Breast epithelium (tissue), 4 donors: Measurements from ENCODE around the gene CINP. TPM values are rescaled to one million over a fixed set of nuclear protein-coding genes. Genes with fewer than 3 reads are reported as not detected.
A peak's percentile ranks its signal among the peaks of the same experiment; 100 is the strongest.
"Not testable (repeated sequence)": the region's sequence is repeated elsewhere in the genome, so short reads cannot be mapped to it uniquely, and the experiment has no call there.

ENCODE experiments used
- DNase-seq, 2 donors: peaks; one replicate each; pipeline ENCODE4 v3.0.0-alpha.2; 2019; ENCODE audit warnings: low spot score in 2 of 2
- H3K27ac ChIP-seq, 2 donors: fragments of 200-600 bp; sonication (generic) in 1 of 2; one replicate each; pipeline ENCODE4 v1.5.1; 2016 to 2019; ENCODE audit warnings: mild to moderate bottlenecking in 1 of 2
- H3K27me3 ChIP-seq, 2 donors: fragments of 200-600 bp; sonication (generic) in 1 of 2; one replicate each; pipeline versions ENCODE4 v1.5.1 to v1.6.0; 2017 to 2019; ENCODE audit warnings: control low read depth in 1 of 2, mild to moderate bottlenecking in 1 of 2
- H3K36me3 ChIP-seq: fragments of 200-600 bp; one replicate; pipeline ENCODE4 v1.5.1; 2019
- H3K4me1 ChIP-seq, 2 donors: fragments of 200-600 bp; sonication (generic); one replicate each; pipeline ENCODE4 v1.5.1; 2016 to 2019; ENCODE audit warnings: control low read depth in 1 of 2
- H3K4me3 ChIP-seq, 3 donors: fragments of 200-600 bp; sonication (generic); 1 replicate in 2 of 3; 2 replicates in 1 of 3; pipeline ENCODE4 v1.5.1; 2016 to 2019; ENCODE audit warnings: mild to moderate bottlenecking in 3 of 3, moderate library complexity in 2 of 3
- H3K9me3 ChIP-seq, 2 donors: fragments of 200-600 bp; sonication (generic) in 1 of 2; one replicate each; pipeline ENCODE4 v1.5.1; 2016 to 2019; ENCODE audit warnings: control low read depth in 1 of 2
- CTCF ChIP-seq, 3 donors: fragments of 450-650 bp; IDR thresholded peaks; one replicate each; pipeline ENCODE4 v1.5.1; 2016 to 2017; ENCODE audit warnings: antibody characterized with exemption in 3 of 3, mild to moderate bottlenecking in 3 of 3, moderate library complexity in 3 of 3
- POLR2A ChIP-seq: fragments of 450-650 bp; IDR thresholded peaks from one replicate; pipeline ENCODE4 v1.6.1; 2016; ENCODE audit warnings: antibody characterized with exemption, mild to moderate bottlenecking, moderate library complexity
- POLR2AphosphoS5 ChIP-seq, 3 donors: sonication (generic); formaldehyde crosslinking; IDR thresholded peaks; one replicate each; pipeline ENCODE4 v1.6.1; 2017; ENCODE audit warnings: antibody characterized with exemption in 3 of 3
- intact Hi-C: fragments of 100-400 bp; cut with DNase I; formaldehyde crosslinking; loops from one replicate; pipeline ENCODE4 v1.15.1; 2023; ENCODE audit warnings: low total_unique reads
- total RNA-seq, 3 donors: library from RNA; depleted of rRNA; stranded (reverse); fragments of >200 nt; gene quantifications; one replicate each; pipeline ENCODE4 v1.1.0, GENCODE V29; 2016

CINP gene
- total RNA-seq, 3 donors from 2014 or later, result 28.8 to 34.7 (median 33.4) TPM

DNA sequence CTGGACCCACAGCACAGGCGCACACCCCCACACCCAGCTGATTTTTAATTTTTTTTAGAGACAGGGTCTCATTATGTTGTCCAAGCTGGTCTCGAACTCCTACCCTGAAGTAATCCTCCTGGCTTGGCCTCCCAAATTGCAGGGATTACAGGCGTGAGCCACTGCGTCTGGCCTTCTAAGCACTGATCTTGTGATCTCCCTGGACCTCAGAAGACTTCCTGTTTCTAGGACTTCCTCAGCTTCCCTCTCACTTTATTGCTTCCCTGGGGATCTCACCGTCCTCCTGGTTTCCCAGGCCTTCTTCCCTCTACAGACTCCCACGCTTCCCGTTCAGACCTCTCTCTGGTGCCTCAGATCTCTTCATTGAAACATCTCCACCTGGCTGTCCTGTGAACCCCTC, 29.3 kb downstream of the CINP start:
- Histone ChIP-seq H3K4me3 (no peak overlapping the region), H3K9me3 (no peaks in the 10 kb centered on the region), H3K27ac (no peak overlapping the region), H3K27me3 (no peaks in the 10 kb centered on the region), H3K4me1 (no peaks in the 10 kb centered on the region), H3K36me3 (no peaks in the 10 kb centered on the region)
- intact Hi-C loops, result no loop called here
- no peak for TF ChIP-seq CTCF (IDR thresholded peaks at IDR 0.05)
- TF ChIP-seq POLR2AphosphoS5 (IDR thresholded peaks at IDR 0.05), result no peak
- no peak for TF ChIP-seq POLR2A
- DNase-seq, result no peak

DNA sequence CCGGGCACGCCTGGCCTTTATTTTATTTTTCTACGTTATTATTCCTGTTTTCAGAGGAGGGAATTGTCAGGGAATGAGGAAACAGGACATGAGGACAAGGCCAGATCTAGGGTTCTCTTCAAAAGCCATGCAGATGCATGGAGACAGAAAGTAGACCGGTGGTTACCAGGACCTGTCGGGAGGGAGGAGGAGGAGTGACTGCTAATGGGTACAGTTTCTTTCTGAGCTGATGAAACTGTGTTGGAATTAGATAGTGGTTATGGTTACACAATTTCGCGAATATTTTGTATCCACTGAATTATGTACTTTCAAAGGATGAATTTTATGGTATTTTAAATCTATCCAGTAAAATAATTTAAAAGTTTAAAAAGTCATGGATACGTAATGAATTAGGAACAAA, 31.9 kb downstream of the CINP start:
- no peak for DNase-seq
- H3K27ac ChIP-seq, result no peak overlapping the region
- no peak overlapping the region for H3K4me3 ChIP-seq
- no peaks in the 10 kb centered on the region for H3K9me3 ChIP-seq
- H3K4me1 ChIP-seq, result no peaks in the 10 kb centered on the region
- intact Hi-C loops, result no loop called here
- no peaks in the 10 kb centered on the region for H3K27me3 ChIP-seq
- TF ChIP-seq POLR2AphosphoS5 (IDR thresholded peaks at IDR 0.05) (no peak), POLR2A (no peak), CTCF (IDR thresholded peaks at IDR 0.05) (no peak)
- no peaks in the 10 kb centered on the region for H3K36me3 ChIP-seq

DNA sequence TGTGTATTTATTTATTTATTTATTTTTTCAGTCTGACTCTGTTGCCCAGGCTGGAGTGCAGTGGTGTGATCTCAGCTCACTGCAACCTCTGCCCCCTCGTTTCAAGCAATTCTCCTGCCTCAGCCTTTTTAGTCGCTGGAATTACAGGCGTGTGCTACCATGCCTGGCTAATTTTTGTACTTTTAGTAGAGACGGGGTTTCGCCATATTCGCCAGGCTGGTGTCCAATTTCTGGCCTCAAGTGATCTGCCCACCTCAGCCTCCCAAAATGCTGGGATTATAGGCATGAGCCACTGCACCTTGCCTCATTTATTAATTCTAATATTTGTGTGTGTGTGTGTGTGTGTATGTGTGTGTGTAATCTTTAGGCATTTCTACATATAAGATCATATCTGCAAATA, 33.3 kb downstream of the CINP start:
- H3K4me1 ChIP-seq, H3K9me3 ChIP-seq, intact Hi-C loops, DNase-seq, H3K27ac ChIP-seq, H3K27me3 ChIP-seq, H3K4me3 ChIP-seq, H3K36me3 ChIP-seq: not testable (repeated sequence)

DNA sequence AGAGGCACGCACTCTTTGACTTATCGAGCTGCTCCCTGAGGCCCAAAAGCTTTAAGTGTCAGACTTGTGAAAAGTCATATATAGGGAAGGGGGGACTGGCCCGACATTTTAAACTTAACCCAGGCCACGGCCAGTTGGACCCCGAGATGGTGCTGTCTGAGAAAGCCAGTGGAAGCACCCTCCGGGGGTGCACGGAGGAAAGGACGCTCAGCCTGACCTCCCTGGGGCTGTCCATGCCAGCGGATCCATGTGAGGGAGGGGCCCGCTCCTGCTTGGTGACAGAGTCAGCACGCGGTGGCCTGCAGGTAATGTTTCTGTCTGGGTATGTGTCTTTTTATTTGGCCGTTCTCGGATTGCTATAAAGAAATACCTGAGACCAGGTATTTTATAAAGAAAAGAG, 36.1 kb downstream of the CINP start:
- Histone ChIP-seq H3K4me3 (no peak overlapping the region), H3K4me1 (peaks cover 0 to 3% of the 10 kb centered on the region in 2 donors), H3K27ac (no peak overlapping the region), H3K27me3 (no peaks in the 10 kb centered on the region), H3K36me3 (no peaks in the 10 kb centered on the region), H3K9me3 (no peaks in the 10 kb centered on the region)
- intact Hi-C loops, result no loop called here
- no peak for DNase-seq
- TF ChIP-seq POLR2AphosphoS5 (IDR thresholded peaks at IDR 0.05) (no peak), CTCF (IDR thresholded peaks at IDR 0.05) (no peak), POLR2A (no peak)

- no peak for TF ChIP-seq CTCF (IDR thresholded peaks at IDR 0.05)
- no peak for TF ChIP-seq POLR2A
- no peak for TF ChIP-seq POLR2AphosphoS5 (IDR thresholded peaks at IDR 0.05)
- H3K36me3 ChIP-seq, result no peaks in the 10 kb centered on the region
- H3K4me3 ChIP-seq, result no peak overlapping the region
- no peaks in the 10 kb centered on the region for H3K9me3 ChIP-seq
- no peak overlapping the region for H3K27ac ChIP-seq
- DNase-seq, result no peak
- H3K4me1 ChIP-seq, result peaks cover 1 to 3% of the 10 kb centered on the region in 2 donors
- H3K27me3 ChIP-seq, result no peaks in the 10 kb centered on the region
- intact Hi-C loops, result no loop called here
Measured at GRCh38 chr14:102325791-102326345, 36.8 kb downstream of the CINP start.

GRCh38 chr14:102323102-102323501, 39.6 kb downstream of the CINP start:
- Histone ChIP-seq H3K36me3 (no peaks in the 10 kb centered on the region), H3K27ac (peak overlapping the region; percentile 71 to 74), H3K4me1 (peaks cover 7 to 9% of the 10 kb centered on the region in 2 donors), H3K4me3 (no peak overlapping the region), H3K27me3 (no peaks in the 10 kb centered on the region), H3K9me3 (no peaks in the 10 kb centered on the region)
- DNase-seq, result peak; percentile 72 to 75
- TF ChIP-seq POLR2AphosphoS5 (IDR thresholded peaks at IDR 0.05), result no peak
- peak in 2 of 3 donors; percentile 25 to 37 for TF ChIP-seq CTCF (IDR thresholded peaks at IDR 0.05)
- TF ChIP-seq POLR2A, result no peak
- intact Hi-C loops, result no loop called here
